Pericardium fibroblast (primary cell): ENCODE measurements around the gene NMT2. TPM values are rescaled to one million over a fixed set of nuclear protein-coding genes. Genes with fewer than 3 reads are reported as not detected.

Experiments
- total RNA-seq: library from RNA; depleted of rRNA; stranded (reverse); fragments of >200 nt; gene quantifications from 2 replicates; pipeline ENCODE4 v1.2.3, GENCODE V29; 2015

The NMT2 gene
- total RNA-seq, result 22.5 and 33.9 TPM in 2 replicates

DNA sequence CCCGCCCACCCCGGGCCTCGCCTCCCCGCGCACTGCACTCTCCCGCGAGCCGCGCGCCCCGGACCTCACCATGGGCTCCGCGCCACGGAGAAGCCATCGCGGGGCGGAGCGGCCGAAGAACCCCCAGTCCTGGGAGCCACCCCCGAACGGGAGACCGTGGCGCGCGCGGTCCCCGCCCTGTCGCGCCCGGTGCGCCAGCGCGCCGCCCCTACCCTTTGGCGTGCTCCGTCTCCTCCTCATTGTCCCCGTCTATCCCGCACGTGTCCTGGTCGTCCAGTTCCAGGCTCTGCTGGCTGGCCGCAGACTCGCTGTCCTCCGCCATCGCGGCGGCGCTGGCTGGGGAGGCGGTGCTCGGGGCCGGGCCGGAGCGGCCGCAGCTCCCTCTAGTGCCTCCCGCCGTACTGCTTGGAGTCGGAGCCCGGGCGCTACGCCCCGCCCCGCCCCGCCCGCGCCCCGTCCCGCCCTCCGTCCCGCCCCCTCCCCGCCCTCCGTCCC, at the start of gene NMT2:
NMT2 (minus strand) TSS at position 403 of the 495 bp plus-strand sequence; CDS start at position 322, 81 bp downstream.

DNA sequence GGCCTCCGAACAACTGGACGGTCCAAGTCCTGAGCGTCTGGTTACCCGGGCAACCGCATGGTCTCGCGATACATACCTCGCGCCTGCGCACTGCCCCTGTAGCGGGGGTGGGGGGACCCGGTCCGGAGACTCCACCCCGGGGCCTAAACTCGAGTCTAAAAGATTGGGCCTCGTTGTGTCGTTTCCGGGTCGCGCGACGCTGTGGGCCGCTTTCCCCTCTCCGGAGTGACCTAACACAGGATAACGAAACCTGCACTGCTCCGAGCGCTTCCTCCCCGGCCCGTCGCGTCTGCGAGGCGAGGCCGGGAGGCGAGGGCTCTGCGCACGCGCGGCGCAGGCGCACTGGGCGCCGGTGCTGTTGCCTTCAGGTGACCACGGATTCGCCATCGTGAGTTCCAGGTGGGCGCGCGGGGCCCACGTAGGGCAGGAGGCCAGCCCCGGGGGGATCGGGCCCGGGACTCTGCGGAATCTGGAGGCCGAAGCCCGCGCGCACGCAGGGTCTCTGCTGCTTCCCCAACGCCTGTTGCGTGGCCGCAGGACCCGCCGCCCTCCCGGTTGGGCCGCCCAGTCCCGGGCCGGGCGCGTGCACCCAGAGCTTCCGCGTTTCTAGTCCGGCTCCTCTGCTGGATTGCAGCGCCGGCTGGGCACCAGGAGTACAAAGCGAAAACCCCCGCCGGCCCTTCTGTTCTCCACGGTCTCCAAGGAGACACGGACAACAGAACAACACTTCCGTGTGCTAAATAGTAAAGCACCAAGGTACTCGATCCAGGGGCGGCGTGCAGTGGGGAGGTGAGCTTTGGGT, 71.3 kb downstream of the NMT2 start, which contains the start of gene RPP38:
RPP38 (plus strand) TSS at position 345 of the 802 bp plus-strand sequence. CDS start 5,960 bp downstream, outside the sequence.

DNA sequence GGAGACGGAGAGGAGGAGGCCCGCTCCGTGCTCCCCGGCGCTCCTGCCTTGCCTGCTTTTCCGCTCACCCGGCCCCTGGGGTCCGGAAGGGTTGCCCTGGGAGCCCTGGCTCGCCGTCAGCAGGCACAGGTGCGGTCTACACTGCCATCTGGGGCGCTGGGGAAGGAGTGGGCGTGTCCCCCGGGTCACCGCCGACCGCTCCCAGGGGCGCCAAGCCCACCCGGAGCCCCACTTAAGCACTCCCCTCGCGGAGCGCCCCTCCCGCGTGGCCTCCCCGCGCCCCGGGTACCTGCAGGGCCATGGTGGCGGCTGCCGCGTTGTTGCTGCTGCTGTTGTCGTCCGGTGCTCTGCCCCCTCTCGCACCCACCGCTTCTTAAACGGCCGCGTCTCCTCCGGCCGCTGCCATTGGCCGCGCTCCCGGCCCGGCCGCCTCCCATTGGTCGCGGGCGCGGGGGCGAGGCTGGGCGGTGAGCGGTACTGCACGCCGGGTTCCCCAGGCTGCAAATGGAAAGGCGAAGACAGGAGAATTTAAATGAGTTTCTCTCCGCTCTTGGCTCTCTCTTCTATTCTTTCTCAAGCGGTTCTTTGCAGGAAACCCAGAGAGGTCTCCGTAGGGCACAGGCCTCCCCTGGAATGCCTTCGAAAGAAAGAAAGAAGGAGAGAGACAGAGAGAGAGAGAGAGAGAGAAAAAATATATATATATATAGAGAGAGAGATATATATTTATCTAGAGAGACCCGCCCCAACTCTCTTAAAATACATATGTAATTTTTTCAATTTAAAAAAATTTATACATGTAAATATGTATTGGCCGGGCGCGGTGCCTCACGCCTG, 79.8 kb downstream of the NMT2 start, which contains the start of gene ACBD7:
ACBD7 (minus strand) TSS at position 349 of the 834 bp plus-strand sequence; CDS start at position 301, 48 bp downstream.

Other genes with a start within 250 kb of the NMT2 start
- gene DCLRE1C, start 214.6 kb downstream of the NMT2 start, total RNA-seq, result 2.9 and 5.5 TPM in 2 replicates
- not detected in 2 replicates for gene MEIG1, start 209.3 kb downstream of the NMT2 start, total RNA-seq
- gene OLAH, start 124.8 kb downstream of the NMT2 start, total RNA-seq, result 0.23 and 2.0 TPM in 2 replicates
- gene ACBD7, start 79.9 kb downstream of the NMT2 start, total RNA-seq, result 0.47 and 2.5 TPM in 2 replicates
- gene RPP38, start 71.3 kb downstream of the NMT2 start, total RNA-seq, result 14.2 and 14.9 TPM in 2 replicates
- gene FAM171A1, start 202.6 kb upstream of the NMT2 start, total RNA-seq, result 20.9 and 24.5 TPM in 2 replicates